NT2/D1 (cell line): ENCODE data around the gene RNF151.

Experiments
- SUZ12 ChIP-seq: IDR thresholded peaks from 2 replicates; pipeline ENCODE4 v1.6.1; 2011; ENCODE audit not compliant: insufficient read length, insufficient read depth; ENCODE audit errors: extremely low read depth
- ZNF274 ChIP-seq: IDR thresholded peaks from 2 replicates; pipeline ENCODE4 v1.6.1; 2011; ENCODE audit warnings: mild to moderate bottlenecking, low read depth, low read length

GRCh38 chr16:2009164-2009711, 42.6 kb downstream of the RNF151 start:
- no peak for TF ChIP-seq ZNF274
- TF ChIP-seq SUZ12 = no peak
